SW480 (cell line): ENCODE results near the gene TBC1D9.
A peak's percentile ranks its signal among the peaks of the same experiment; 100 is the strongest.
"Not testable (repeated sequence)": the region's sequence is repeated elsewhere in the genome, so short reads cannot be mapped to it uniquely, and the experiment has no call there.

Experiments used
- DNase-seq: peaks from one replicate; pipeline ENCODE4 v3.0.0-alpha.2; 2016; ENCODE audit warnings: low spot score

Gene TBC1D9

DNA sequence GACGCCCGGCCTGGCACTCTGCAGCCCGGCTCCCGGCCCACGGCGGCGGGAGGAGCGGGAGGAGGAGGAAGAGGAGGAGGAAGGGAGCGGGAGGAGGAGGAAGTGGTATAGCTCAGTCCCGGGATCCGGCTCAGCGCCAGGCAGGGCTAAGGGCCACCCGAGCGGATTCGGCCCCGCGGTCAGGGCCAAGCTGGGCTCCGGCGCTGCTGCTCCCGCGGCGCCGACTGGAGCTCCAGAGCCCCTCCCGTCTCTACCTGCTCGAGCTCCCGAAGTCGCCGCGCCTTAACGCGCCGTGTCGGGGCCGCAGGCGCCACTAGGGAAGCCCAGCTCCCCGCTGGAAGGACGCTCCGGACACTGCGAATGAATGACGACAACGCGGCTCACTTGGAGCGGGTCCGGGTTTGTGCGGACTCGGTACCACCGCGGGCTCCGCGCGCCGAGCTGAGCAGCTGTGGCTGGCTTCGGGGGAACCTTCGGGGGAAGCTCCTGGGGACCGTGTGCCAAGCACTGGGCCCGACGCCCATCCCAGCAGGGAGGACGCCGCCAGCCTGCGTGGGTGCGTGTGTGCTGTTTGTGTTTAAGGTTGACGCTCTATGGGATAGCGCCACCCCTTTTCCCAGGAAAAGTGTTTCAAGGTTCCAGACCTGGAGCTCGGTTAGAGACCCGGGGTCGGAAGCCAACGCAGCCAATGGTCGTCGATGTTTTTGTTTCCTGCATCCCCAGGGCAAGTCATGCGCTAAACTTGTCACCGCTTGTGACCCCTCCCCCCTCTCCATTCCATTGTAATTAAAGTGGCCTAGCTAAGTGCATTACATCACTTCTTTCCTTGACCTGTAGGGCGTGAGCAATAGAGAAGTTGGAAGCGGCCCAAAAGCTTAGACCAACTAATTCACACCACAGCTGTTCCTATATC is at the start of gene TBC1D9:
Gene TBC1D9, minus strand, starts transcription at position 67 of the 913 bp plus-strand sequence. CDS start 340 bp downstream, outside the sequence.
- DNase-seq: peak; percentile 89

DNA sequence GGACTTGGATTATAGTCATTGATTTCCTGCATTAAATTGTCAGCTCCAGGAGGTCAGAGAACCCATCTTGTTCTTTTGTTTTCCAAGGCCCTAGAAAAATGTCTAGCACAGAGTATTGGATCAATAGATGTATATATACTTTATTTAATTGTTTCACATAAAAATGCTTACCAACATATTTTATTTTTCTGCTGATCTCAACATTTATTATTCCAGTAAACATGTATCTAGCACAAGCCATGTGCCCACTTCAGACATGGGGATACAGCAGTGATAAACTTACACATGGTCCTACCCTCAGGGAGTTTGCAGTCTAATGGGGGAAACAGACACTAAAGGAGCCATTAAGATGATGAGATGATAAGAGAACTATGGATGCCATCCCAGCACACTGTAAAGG is 49.1 kb upstream of the TBC1D9 start:
- DNase-seq: no peak

DNA sequence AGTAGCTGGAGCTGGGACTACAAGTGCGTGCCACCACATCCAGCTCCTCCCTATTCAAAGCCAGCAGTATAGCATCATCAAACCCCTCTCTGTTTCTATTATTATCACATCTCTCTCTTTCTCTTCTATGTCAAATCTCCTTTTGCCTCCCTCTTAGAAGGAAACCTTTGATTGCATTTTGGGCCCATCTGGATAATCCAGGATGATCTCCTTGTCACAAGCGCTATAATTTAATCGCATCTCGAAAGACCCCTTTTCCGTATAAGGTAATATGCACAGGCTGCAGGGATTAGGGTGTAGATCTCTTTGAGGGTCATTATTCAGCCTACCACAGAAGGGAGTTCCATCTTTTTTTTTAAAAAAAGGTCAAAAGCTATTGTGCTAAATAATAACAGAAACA is 46.4 kb upstream of the TBC1D9 start:
- DNase-seq: no peak

DNA sequence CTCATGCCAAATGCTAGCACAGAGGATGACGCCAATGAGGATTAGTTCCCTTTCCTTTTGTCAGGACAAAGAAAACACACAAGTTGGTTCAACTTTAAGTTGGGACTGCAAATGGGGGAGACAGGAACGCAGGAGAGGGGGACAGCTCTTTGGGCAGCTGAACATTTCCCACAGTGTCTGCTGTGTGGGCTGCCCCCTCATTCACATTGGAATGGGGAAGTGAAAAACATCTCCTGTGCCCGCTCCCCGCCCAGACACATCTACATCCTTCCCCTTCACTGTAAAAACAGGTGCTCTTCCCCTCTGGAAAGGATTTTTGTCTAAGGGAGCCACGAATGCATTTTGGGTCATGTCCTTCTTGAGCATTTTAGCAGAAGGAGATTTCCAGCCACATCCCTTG is 44.5 kb upstream of the TBC1D9 start:
- no peak for DNase-seq

DNA sequence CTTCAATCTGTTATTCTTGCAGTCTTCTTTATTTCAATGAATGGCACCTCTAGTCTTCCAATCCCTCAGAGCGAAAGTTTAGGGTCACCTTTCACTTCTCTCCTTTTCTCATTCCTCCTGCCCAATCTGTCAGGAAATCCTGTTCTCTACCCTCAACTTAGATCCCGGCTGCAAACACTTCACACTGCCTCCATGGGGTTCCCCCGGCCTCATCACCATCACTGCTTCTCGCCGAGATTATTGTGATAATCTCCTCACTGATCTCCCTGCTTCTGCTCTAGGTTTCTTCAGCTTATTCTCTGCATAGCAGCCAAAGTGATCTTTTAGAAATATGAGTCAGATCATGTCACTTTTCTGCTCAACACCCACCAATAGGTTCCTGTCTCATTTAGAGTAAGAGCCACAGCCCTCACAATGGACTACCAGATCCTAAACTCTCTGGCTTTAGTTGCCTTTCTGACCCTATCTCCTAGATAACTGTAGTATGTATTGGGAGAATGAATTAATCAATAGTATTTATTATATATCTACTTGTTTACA is 43.6 kb upstream of the TBC1D9 start:
- no peak for DNase-seq

DNA sequence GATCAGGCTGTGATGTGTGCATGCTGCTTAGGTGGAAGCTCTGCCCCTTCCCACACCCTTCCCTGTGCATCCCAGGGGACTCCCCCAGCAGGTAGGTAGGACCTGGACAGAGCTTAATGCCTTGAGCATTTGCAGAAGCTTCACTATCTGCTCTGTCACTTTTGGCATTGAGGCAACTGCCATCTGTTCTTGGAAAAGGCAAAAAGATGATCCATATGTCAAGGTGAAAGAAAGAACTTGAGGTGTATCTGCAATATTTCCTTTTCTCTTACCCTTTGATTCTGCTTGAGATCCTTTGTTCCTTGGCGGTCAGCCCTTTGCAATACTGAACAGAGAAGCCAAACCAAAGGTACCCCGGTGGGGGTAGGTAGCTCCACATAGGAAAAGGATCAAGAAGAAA is 37.1 kb upstream of the TBC1D9 start:
- no peak for DNase-seq

DNA sequence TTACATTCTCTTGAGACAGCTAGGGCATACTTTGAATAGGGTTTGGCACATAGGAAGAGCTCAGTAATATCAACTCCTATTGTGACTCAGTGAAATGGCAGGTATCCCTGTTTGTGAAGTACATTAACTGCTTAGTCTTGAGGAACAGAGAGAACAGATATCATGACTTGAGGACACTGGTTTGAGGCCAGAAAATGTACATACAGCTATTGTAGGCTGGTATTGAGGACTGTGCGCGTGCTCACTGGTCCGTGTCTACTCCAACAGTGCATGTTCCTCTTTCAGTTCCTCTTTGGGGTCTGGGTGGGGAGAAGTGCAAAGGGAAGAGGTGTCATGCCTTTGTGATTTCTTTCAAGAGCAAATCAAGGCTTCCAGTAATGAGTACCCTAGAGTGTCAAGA is 34.6 kb upstream of the TBC1D9 start:
- DNase-seq: no peak

DNA sequence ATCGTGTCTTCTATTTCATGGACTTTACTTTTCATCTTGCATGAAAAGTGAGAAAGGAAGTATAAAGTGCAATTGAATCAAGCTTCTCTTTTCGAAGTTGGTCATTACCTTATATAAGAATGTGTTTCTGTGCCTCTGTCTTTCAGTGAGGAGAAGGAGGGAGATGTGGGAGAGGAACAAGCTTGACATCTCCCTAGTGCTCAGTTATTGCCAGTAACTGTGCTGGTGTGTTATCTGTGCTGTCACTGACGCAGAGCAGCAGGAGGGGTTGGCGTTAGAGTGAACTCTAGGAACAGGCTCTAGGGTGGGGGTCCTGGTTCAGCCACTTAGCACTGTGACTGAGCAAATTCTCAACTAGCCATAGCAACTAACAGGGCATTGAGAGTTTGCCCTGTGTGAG is 34.0 kb upstream of the TBC1D9 start:
- DNase-seq: no peak

DNA sequence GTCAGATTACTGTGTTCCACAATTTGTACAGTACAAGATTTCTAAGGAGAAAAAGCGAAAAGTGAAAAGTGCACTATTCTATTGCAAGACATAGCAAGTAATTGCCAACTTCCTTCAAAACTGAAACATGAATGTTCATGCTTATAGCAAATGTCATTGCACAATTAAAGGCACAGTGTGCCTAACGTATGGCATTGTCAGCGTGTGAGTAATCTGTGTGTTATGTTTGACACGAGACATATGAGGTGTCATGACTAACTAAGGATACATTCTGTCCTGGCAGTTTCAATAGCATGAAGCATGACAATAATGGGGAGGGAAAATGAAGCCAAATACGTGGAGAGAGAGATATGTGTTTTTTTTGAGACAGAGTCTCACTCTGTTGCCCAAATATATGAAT is 33.6 kb upstream of the TBC1D9 start:
- DNase-seq: no peak

DNA sequence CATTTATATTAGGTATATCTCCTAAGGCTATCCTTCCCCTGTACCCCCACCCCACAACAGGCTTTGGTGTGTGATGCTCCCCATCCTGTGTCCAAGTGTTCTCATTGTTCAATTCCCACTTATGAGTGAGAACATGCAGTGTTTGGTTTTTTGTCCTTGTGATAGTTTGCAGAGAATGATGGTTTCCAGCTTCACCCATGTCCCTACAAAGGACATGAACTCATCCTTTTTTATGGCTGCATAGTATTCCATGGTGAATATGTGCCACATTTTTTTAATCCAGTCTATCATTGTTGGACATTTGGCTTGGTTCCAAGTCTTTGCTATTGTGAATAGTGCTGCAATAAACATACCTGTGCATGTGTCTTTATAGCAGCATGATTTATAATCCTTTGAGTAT is 26.6 kb upstream of the TBC1D9 start:
- DNase-seq: not testable (repeated sequence)

DNA sequence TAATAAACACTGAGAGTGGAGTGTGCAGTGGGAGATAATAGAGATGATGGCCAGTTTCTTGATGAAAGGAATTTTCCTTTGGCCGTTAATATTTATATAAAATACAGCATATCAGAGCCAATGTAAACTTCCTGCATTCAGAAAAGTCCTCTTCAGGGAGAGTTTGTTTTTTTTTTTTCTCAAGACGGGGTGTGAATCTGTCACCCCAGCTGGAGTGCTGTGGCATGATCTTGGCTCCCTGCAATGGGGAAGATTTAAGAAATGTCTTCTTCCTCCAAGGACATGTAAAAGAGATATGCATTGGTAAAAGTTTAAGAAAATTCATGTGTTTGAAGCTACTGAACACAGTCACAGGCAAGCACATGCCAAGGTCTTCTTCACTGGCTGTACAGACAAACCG is 25.4 kb upstream of the TBC1D9 start:
- DNase-seq: no peak

DNA sequence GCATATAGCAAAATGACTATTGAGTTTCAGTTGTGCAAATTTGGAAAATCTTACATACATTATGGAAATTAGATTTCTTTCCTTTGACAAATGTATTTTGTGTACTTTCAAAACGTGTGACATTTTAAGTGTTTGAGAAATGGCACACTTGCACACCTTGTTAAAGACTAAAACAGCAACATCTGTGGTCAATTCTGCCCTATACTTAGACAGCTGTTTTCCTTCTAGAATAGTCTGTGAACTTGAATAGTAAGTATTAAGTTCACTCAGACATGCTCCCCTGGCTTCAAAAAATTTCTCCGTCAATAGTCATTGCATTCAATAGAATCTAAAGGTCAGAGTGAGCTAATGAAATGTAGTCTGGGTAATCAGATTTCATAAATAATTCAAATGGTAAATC is 21.7 kb upstream of the TBC1D9 start:
- no peak for DNase-seq

DNA sequence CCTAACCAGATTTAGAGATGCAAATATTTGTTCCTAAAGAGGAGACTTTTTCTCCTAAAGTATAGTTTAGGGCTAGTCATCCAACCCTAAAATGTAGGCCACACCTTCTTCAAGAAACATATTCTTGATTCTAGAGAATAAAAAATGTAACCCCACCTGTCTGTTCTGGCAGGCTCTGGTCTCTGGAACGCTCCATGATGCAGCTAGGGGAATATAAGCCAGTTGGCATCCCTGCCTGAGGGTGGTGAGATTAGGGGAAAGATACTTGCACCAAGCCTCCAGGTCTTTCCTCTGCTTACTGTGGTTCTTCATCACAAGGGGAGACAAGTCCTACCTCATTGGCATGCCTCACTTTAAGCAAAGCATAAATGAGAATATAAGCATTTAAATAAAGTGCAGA is 21.2 kb upstream of the TBC1D9 start:
- no peak for DNase-seq

DNA sequence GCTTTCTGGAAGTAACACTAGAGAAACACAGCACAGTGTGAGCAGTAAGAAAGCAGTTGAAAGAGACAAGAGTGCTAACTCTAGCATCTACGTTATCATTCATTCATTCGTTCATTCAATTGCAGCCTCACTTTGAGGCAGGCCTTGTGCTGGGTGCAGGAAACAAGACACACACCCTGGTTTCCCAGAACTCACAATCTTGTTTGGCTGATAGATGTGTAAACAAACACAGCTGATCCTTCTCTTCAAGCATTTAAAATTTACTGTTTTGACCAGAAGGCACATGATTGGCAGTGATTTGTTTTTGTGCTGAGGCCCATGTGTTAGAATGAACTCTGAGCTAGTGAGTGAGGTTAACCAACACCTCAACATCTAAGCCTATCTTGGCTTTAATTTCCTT is 20.4 kb upstream of the TBC1D9 start:
- no peak for DNase-seq

DNA sequence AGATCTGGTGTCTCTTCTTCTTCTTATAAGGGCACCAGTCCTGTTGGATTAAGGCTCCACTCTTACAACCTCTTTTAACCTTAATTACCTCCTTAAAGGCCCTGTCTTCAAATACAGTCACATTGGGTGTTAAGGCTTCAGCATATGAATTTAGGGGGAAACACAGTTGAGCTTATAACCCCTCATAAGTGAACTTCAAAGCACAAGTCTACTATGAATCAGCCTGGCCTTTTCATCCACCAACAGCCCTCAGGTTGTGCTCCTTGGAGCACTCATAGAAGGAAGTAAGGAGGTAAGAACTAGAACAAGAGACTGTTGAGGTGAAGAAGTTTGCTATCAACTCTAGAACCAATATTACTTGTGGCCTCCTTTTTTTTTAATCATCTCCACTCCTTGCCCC is 18.8 kb upstream of the TBC1D9 start:
- no peak for DNase-seq

DNA sequence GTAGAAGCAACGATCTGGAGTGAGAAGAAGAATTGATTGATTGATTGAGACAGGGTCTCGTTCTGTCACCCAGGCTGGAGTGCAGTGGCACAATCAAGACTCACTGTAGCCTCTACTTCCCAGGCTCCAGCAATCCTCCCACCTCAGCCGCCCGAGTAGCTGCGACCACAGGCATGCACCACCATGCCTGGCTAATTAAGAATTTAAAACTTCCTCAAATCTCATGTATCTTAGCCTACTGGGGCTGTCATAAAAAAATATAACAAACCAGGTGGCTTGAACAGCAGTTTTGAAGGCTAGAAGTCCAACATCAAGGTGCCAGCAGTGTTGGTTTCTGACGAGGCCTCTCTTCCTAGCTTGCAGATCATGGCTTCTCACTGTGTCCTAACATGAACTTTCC is 18.3 kb upstream of the TBC1D9 start:
- no peak for DNase-seq

DNA sequence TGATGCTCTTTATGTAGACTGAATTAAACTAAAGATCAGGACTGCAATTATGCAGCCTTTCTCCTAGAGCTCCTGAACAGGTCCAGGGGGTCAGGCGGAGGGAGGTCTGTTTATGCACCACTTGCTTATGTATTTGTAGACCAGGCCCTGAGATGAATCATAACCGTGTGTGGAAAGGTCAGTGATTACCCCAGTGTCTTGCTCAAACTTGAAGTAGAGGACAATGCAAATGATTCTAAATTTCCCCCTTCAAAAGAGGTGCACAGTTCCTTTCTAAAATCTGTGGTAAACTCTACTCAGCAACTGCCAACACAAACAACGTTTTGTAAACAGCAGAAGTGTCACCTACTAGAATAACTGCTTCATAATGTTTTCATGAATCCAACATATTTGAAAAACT is 13.0 kb upstream of the TBC1D9 start:
- DNase-seq: no peak

DNA sequence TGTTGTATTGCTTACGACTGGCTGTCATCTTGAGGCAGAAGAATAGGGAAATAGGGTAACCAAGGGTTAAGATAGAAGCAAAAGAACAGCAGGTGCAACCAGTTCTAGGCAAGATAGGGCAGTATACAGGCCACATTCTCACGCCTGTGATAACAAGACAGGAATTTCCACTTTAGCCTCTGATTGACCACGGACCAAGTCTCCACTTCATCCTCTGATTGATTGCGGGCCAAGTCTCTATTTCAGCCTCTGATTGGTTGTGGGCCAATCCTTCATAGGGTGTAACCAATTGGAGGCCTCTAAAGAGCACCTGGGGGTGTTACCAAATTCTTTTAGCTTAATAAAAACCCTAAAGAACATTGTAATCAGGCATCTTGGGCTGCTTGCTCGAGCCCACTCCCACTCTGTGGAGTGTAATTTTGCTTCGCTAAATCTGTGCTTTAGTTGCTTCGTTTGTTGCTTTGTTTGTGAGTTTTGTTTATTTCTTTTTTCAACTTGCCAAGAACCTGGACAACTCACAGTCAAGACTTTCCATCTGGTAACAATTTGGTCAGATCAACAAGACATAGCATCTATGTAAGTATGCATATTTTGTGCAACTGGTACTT is 8.7 kb upstream of the TBC1D9 start:
- no peak for DNase-seq

DNA sequence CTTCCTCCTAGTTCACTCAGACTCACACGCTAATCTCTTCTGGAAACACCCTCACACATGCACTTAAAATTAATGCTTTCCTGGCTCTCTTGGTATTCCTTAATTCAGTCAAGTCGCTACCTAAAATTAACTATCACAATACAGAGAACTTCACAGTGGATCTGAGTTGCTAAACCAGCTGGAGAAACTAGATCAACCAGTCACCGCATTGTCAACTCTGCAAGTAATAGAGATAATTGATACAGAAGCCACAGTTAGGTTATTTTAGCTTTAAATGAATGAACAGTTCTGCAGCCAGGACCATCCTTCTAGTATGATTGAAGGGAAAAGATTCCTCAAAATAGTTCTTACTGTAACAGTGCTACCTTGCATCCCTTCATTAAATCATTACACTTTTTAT is 6.0 kb upstream of the TBC1D9 start:
- DNase-seq: no peak

DNA sequence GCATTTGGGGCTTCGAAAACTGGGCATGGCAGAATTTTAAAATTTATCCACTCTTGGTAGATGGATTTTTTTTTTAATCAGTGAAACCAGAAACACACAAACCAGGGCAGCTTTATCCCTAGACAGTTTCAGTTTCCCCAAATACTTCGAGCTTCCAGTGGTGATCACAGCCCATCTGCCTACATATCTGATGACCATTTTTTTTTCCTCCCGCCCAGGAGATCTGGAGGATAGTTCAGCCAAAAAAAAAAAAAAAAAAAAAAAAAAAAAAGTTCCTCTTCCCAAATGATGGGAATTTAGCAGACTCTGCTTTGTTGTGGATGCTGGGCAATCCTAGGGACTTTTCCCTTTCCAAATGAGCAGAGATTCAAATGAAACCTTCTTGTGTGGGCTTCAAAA is 1.0 kb upstream of the TBC1D9 start:
- no peak for DNase-seq

DNA sequence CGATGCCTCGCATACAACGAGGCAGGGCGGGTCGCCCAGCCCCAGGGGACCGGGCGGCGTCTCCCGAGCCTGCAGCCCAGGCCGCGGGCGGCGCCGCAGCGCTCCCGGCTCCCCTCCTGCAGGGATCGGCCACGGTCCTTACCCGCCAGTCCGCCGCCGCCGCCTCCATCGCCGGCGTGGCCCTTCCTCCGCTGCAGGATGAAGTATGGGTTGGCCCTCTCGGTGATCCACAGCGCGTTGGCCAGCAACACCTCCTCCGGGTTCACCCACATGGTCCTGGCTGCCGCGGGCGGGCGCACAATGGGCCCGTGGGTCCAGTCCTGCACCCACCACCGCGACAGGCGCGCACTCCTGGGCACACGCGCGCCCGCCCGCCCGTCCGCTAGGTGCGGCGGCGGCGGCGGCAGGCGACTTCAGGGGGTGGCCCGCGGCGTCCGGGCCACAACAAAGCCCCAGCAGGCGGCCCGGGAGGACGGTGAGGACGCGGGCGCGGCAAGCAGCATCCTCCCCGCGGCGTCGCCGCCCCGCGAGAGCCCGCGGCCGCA is 339 bp downstream of the TBC1D9 start:
- DNase-seq: peak; percentile 46

DNA sequence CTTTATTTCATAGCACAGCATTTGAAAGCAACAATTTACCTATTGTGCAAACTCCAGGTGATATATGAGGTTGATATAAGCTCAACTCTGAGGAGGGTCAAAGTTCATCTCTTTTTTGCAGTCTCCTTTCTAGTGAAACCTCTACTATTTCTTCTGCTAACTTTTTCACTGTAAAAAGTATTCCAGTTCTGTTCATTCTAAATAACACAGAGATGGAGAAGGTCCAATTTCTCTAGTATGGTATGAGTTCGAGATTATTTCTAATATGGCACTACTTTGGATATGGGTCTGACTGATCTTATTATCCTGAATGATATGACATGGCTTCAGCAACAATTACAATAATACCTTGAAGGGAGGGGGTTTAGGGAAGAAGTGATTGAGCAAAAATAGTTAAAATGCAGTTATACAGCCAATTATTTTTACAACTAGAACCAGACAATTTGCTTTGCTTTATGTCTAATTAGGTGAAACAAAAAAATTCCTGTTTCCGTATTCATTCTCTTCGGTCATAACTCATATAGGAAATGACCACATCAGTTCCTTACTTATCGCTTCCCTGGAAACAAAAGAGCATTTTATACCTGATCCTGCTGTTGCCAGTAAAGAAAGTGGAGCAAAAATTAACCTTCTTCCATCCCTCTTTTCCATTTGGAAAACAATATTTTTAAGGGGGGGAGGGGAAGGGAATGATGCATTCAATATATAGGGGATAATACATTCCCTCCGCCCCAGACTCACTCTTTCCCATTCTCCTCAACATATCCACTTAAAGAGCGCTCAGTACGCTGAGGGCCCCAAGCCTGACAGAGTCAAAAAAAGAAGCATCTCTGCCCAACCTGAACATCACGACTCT is 1.0 kb downstream of the TBC1D9 start:
- peak; percentile 22 for DNase-seq
